Kidney (tissue), 14 donors: ENCODE results near the gene ACTG1. TPM values are rescaled to one million over a fixed set of nuclear protein-coding genes. Genes with fewer than 3 reads are reported as not detected.

Experiments used
- DNase-seq, 5 donors: peaks; one replicate each; pipeline ENCODE4 v3.0.0-alpha.2; 2013 to 2020
- FAIRE-seq: peaks from 2 replicates; lab custom pipeline; 2012; peaks lifted over from hg19 to GRCh38; lab: Jason Lieb, UNC
- H3K27ac ChIP-seq, 2 donors: one replicate each; pipeline ENCODE4 v1.7.0; 2013; ENCODE audit warnings: low read depth in 2 of 2, low read length in 2 of 2, inconsistent platforms in 1 of 2
- H3K27me3 ChIP-seq: one replicate; pipeline ENCODE4 v1.7.1; 2013; ENCODE audit warnings: low read length, inconsistent platforms; ENCODE audit not compliant: control insufficient read depth, insufficient read depth
- H3K36me3 ChIP-seq, 3 donors: one replicate each; pipeline versions ENCODE4 v1.7.0 to v1.7.1; 2013; ENCODE audit warnings: low read length in 3 of 3, control low read depth in 1 of 3, inconsistent platforms in 1 of 3; ENCODE audit not compliant: insufficient read depth in 3 of 3, control insufficient read depth in 2 of 3
- H3K4me1 ChIP-seq, 3 donors: one replicate each; pipeline versions ENCODE4 v1.7.0 to v1.7.1; 2013; ENCODE audit warnings: low read length in 3 of 3, inconsistent platforms in 1 of 3, low read depth in 1 of 3; ENCODE audit not compliant: control insufficient read depth in 2 of 3, insufficient read depth in 2 of 3
- H3K4me3 ChIP-seq, 3 donors: one replicate each; pipeline versions ENCODE4 v1.7.0 to v1.8.1; 2013; ENCODE audit warnings: low read length in 3 of 3, control low read depth in 1 of 3, inconsistent platforms in 1 of 3
- H3K9ac ChIP-seq, 3 donors: one replicate each; pipeline versions ENCODE4 v1.7.0 to v1.7.1; 2013; ENCODE audit warnings: low read length in 3 of 3, control low read depth in 1 of 3, inconsistent platforms in 1 of 3
- H3K9me3 ChIP-seq, 3 donors: one replicate each; pipeline versions ENCODE4 v1.7.0 to v1.7.1; 2013; ENCODE audit warnings: low read length in 3 of 3, control low read depth in 1 of 3, inconsistent platforms in 1 of 3; ENCODE audit not compliant: control insufficient read depth in 2 of 3, insufficient read depth in 1 of 3
- intact Hi-C: fragments of 100-400 bp; cut with DNase I; formaldehyde crosslinking; loops from one replicate; pipeline ENCODE4 v1.11.1; 2022
- polyA plus RNA-seq: library from polyadenylated mRNA; stranded (reverse); fragments of 350-450 nt; fragmentation: Illumina TruSeq; extraction: RNeasy Lipid Tissue Mini Kit (QIAGEN cat#74804); gene quantifications from one replicate; pipeline ENCODE4 v1.2.3, GENCODE V29; 2014; ENCODE audit warnings: low read depth, low replicate concordance; ENCODE audit not compliant: insufficient read depth
- total RNA-seq: library from RNA; stranded (reverse); fragmentation: NEBNext Ultra II Directional; extraction: Animal tissue kit (Norgen Biotek cat#: 25700); gene quantifications from one replicate; pipeline ENCODE4 v1.2.1, GENCODE V29; 2021
- TF ChIP-seq, protein P1 (sequence below): IDR thresholded peaks from 3 replicates; pipeline ENCODE4 v1.5.1; 2012; ENCODE audit warnings: mild to moderate bottlenecking, moderate library complexity, borderline replicate concordance; ENCODE audit not compliant: insufficient read depth; ENCODE audit errors: extremely low read depth
- donor health status: control.
- donor health status: control.
- donor health status: control.
- donor health status: control.
- donor health status: control.
- donor health status: DM: yes; HTN: yes; CAD: no.
- donor health status: Normal renal cell carcinoma (clear cell type).

ACTG1 gene
- total and polyA plus RNA-seq, 2 donors from 2014 or later = 1,350 to 2,632 TPM

DNA sequence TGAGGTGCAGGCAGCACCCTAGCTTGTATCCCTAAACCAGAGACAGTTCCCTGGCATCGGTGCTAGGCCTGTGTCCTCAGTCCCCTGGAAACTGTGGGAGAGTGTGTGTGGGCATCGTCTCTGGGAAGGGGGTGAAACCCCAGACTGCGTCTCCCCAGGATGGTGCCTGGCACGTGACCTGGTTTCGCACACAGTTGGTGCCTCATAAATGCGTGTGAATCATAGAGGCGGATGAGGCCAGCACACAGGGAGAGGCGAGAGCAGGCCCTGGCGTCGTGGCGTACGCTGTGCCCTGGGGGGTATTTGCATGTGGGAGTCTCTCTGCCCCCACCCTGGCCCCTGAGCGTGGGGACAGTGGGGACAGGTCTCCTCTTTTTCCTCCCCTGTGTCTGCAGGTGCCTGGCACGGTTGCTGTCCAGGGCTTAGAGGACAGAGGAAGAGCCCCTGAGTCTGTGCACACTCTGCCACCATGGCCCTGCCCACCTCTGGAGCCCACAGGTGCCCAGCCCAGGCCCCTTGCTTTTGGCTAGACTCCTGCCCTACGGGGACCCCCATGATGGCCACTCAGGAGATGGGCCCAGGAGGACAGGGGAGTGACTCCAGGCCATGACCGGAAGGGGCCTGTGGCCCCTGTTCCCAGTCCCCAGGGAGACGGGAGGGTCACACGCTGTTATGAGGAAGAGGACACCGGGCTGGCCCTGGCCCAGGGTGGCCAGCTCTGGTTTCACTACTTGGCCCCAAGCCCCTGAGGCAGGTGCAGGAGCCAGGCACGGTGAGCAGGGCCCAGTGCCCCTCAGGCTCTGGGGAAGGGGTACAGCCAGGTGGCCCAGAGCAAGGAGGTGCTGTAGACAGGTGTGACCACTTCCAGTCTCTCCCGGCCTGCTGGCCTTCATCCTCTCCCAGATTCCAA is 14.3 kb upstream of the ACTG1 start:
- Histone ChIP-seq H3K27ac (no peak overlapping the region), H3K9me3 (no peaks in the 10 kb centered on the region), H3K4me3 (no peak overlapping the region), H3K9ac (no peak overlapping the region), H3K36me3 (no peaks in the 10 kb centered on the region), H3K27me3 (no peaks in the 10 kb centered on the region), H3K4me1 (peaks cover 0 to 15% (median 0%) of the 10 kb centered on the region in 3 donors)
- peak in 1 of 5 donors; percentile 71 for DNase-seq
- intact Hi-C loops = no loop called here
- TF ChIP-seq, protein P1, sequence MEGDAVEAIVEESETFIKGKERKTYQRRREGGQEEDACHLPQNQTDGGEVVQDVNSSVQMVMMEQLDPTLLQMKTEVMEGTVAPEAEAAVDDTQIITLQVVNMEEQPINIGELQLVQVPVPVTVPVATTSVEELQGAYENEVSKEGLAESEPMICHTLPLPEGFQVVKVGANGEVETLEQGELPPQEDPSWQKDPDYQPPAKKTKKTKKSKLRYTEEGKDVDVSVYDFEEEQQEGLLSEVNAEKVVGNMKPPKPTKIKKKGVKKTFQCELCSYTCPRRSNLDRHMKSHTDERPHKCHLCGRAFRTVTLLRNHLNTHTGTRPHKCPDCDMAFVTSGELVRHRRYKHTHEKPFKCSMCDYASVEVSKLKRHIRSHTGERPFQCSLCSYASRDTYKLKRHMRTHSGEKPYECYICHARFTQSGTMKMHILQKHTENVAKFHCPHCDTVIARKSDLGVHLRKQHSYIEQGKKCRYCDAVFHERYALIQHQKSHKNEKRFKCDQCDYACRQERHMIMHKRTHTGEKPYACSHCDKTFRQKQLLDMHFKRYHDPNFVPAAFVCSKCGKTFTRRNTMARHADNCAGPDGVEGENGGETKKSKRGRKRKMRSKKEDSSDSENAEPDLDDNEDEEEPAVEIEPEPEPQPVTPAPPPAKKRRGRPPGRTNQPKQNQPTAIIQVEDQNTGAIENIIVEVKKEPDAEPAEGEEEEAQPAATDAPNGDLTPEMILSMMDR = no peak
- no peak for FAIRE-seq

DNA sequence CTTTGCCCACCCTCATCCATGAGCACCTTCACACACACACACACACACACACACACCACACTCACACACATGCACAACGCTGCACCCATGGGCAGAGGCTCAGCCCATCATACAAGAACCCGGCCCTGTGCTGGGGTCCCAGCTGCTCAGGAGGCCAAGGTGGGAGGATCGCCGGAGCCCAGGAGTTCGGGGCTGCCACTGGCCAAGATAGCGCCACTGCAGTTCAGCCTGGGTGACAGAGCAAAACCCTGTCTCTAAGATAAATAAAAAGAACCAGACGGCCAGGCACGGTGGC is 12.2 kb upstream of the ACTG1 start:
- H3K9ac ChIP-seq = no peak overlapping the region
- no peak overlapping the region for H3K4me3 ChIP-seq
- H3K27ac ChIP-seq = no peak overlapping the region
- no peaks in the 10 kb centered on the region for H3K36me3 ChIP-seq
- FAIRE-seq (no peak), DNase-seq (no peak)
- H3K9me3 ChIP-seq = no peaks in the 10 kb centered on the region
- peaks cover 0 to 19% (median 2%) of the 10 kb centered on the region in 3 donors for H3K4me1 ChIP-seq
- TF ChIP-seq, protein P1 = no peak
- no peaks in the 10 kb centered on the region for H3K27me3 ChIP-seq
- intact Hi-C loops = no loop called here

DNA sequence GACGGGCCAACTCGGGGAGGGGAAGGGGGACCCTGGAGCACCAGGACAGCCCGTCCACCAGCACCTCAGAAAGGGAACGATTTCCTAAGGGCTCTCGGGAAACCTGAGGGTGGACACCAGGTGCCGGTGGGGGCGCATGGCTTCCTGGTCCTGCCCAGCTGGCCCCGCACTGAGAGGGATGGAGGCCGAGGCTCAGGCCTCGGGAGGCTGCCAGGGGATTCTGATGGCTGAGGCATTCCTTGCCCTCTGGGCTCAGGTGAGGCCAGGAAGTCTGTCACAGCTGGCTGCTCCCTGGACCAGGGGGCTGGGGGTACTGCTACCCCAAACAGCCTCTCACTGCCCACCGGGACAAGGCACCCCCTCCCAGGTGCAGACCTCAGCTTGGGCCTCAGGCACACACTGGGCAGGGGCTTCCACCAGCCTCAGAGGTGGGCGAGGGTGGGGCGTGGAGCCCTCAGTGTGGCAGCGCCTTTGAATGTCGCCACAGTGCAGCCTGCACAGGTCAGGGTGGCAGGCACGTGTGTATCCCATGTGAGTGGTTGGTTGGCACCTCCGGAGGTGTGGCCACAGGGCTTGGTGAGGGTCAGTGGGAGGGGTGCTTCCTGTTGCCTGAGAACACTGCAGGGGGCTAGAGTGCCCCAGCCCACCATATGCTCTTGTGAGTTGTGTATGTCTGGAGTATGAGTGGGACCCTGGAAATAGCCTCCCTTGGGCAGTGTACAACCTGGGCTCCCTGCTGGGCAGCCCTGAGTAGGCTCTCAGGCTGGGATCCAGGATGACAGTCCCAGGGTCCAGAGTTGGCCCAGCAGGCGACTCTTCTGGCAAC is 11.7 kb upstream of the ACTG1 start:
- Histone ChIP-seq H3K4me1 (peaks cover 0 to 24% (median 2%) of the 10 kb centered on the region in 3 donors), H3K36me3 (no peaks in the 10 kb centered on the region), H3K4me3 (no peak overlapping the region), H3K27me3 (no peaks in the 10 kb centered on the region), H3K9ac (no peak overlapping the region), H3K9me3 (no peaks in the 10 kb centered on the region), H3K27ac (no peak overlapping the region)
- intact Hi-C loops = no loop called here
- TF ChIP-seq, protein P1 = no peak
- DNase-seq (peak in 2 of 5 donors; percentile 67 to 73), FAIRE-seq (no peak)
